HepG2 (cell line): ENCODE results near the gene QSER1.
A peak's percentile ranks its signal among the peaks of the same experiment; 100 is the strongest.

Source experiments
- CTCF ChIP-seq: sonication (generic); formaldehyde crosslinking; IDR thresholded peaks from 2 replicates; pipeline ENCODE4 v1.5.0; 2020; ENCODE audit warnings: mild to moderate bottlenecking, missing genetic modification reagents, moderate library complexity
- EZH2 ChIP-seq: conservative IDR thresholded peaks from 2 replicates; pipeline ENCODE4 v1.6.1; 2012; ENCODE audit warnings: mild to moderate bottlenecking, low read depth, low read length, moderate library complexity
- FOSL1 ChIP-seq: sonication (generic); formaldehyde crosslinking; IDR thresholded peaks from 2 replicates; pipeline ENCODE4 v1.9.0; 2021; ENCODE audit warnings: missing genetic modification reagents, borderline replicate concordance
- FOXA3 ChIP-seq: IDR thresholded peaks from 2 replicates; pipeline ENCODE4 v1.6.1; 2016; ENCODE audit warnings: missing genetic modification reagents, missing compliant biosample characterization
- POLR2AphosphoS5 ChIP-seq: IDR thresholded peaks from 2 replicates; pipeline ENCODE4 v1.6.1; 2012; ENCODE audit warnings: low read depth, low read length
- RBM22 ChIP-seq: fragments of 200-400 bp; formaldehyde crosslinking; optimal IDR thresholded peaks from 2 replicates; pipeline ENCODE3; 2017; ENCODE audit warnings: mild to moderate bottlenecking, low read length, moderate library complexity
- SIN3B ChIP-seq: fragments of 150-350 bp; IDR thresholded peaks from 2 replicates; pipeline ENCODE4 v1.6.1; 2014; ENCODE audit warnings: low read length
- ZBTB44 ChIP-seq: sonication (generic); formaldehyde crosslinking; IDR thresholded peaks from 2 replicates; pipeline ENCODE4 v1.4.0; 2020; ENCODE audit warnings: missing genetic modification reagents
- ZNF121 ChIP-seq: sonication (generic); formaldehyde crosslinking; IDR thresholded peaks from 2 replicates; pipeline ENCODE4 v1.5.0; 2020; ENCODE audit warnings: mild to moderate bottlenecking, missing genetic modification reagents
- ZNF350 ChIP-seq: sonication (generic); formaldehyde crosslinking; IDR thresholded peaks from 2 replicates; pipeline ENCODE4 v1.4.0; 2020; ENCODE audit warnings: mild to moderate bottlenecking, low read depth, missing genetic modification reagents, borderline replicate concordance
- ZNF530 ChIP-seq: sonication (generic); formaldehyde crosslinking; IDR thresholded peaks from 2 replicates; pipeline ENCODE4 v1.5.0; 2020; ENCODE audit warnings: low read depth, mild to moderate bottlenecking, missing genetic modification reagents

GRCh38 chr11:32870676-32871075, 21.9 kb upstream of the QSER1 start:
- TF ChIP-seq FOSL1 (CRISPR knock-in tag) (no peak), ZNF121 (CRISPR knock-in tag) (no peak), POLR2AphosphoS5 (no peak), CTCF (CRISPR knock-in tag) (peak; percentile 67), ZNF350 (no peak), ZBTB44 (CRISPR knock-in tag) (no peak), SIN3B (no peak), RBM22 (no peak), FOXA3 (no peak), ZNF530 (CRISPR knock-in tag) (no peak), EZH2 (no peak)
